Parathyroid adenoma (tissue), 2 donors: ENCODE data around the gene ACAP3.

ENCODE experiments used
- H2AFZ ChIP-seq: fragments of 300-600 bp; sonication (generic); one replicate; pipeline ENCODE4 v1.7.0; 2017; ENCODE audit warnings: antibody characterized with exemption, mild to moderate bottlenecking
- H3K27ac ChIP-seq: fragments of 300-600 bp; sonication (generic); one replicate; pipeline ENCODE4 v1.7.0; 2017
- H3K27me3 ChIP-seq: fragments of 300-600 bp; sonication (generic); one replicate; pipeline ENCODE4 v1.7.0; 2017; ENCODE audit warnings: low read length; ENCODE audit not compliant: control insufficient read depth, insufficient read depth
- H3K36me3 ChIP-seq: fragments of 300-600 bp; sonication (generic); one replicate; pipeline ENCODE4 v1.7.0; 2017; ENCODE audit warnings: low read length; ENCODE audit not compliant: control insufficient read depth, insufficient read depth
- H3K4me1 ChIP-seq: fragments of 300-600 bp; sonication (generic); one replicate; pipeline ENCODE4 v1.7.0; 2017; ENCODE audit warnings: control low read depth
- H3K4me2 ChIP-seq: fragments of 300-600 bp; sonication (generic); one replicate; pipeline ENCODE4 v1.7.0; 2017; ENCODE audit warnings: low read length
- H3K4me3 ChIP-seq: fragments of 300-600 bp; sonication (generic); one replicate; pipeline ENCODE4 v1.7.0; 2017; ENCODE audit warnings: low read depth, low read length
- H3K79me2 ChIP-seq: fragments of 300-600 bp; sonication (generic); one replicate; pipeline ENCODE4 v1.7.0; 2017; ENCODE audit warnings: control low read depth
- H3K9ac ChIP-seq: fragments of 300-600 bp; sonication (generic); one replicate; pipeline ENCODE4 v1.7.0; 2017; ENCODE audit warnings: mild to moderate bottlenecking
- H3K9me3 ChIP-seq: fragments of 300-600 bp; sonication (generic); one replicate; pipeline ENCODE4 v1.7.0; 2017; ENCODE audit warnings: low read length; ENCODE audit not compliant: control insufficient read depth
- TF ChIP-seq, protein P1 (sequence below): fragments of 300-600 bp; sonication (generic); IDR thresholded peaks from one replicate; pipeline ENCODE4 v1.7.0; 2017; ENCODE audit warnings: antibody characterized with exemption, mild to moderate bottlenecking
- donor health status: primary hyperparathyroidism.

ACAP3 gene

DNA sequence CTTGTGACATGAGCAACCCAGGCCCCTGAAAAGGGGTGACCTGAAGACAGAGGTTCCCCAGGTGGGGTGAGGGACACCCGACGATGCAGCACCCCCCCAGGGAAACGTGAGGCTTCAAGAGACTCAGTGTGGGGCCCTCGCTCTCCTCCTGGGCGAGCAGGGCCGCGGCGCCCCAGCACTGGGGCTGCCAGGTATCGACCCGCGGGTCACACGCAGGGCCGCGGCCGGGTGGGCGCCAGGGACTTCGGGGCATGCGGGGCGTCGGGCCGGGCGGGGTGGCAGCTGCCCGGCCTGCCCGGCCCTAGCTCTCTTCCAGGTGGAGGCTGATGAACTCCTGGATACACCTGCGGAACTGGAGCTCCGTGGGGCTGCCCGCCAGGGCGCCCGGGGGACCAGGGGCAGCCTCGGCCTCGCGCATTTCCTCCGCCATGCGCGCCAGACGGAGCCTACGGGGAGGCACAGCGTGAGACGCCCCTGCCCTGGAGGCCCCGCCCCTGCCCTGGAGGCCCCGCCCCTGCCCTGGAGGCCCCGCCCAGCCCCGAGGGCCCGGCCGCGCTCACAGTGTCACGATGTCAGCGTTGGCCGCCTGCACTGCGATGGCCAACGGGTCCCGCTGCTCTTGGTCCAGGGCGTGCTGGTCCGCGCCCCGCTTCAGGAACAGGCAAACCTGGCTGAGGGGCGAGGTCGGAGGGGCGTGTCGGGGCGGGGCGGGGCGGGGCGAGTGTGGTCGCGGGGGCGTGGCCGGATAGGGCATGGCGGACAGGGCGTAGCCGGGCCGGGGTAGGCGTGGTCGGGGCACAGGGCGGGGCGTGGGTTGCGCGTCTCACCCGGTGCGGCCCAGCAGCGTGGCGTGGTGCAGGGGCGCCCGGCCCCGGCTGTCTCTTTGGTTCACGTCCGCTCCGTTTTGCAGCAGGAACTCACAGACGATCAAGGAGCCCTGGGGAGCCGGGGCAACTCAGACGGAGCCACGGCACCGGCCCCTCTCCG lies 14.2 kb downstream of the ACAP3 start:
- Histone ChIP-seq H3K4me2 (no peak overlapping the region), H3K79me2 (no peaks in the 10 kb centered on the region), H3K9ac (no peak overlapping the region), H3K4me1 (no peaks in the 10 kb centered on the region), H3K36me3 (no peaks in the 10 kb centered on the region), H3K9me3 (no peaks in the 10 kb centered on the region), H3K27ac (no peak overlapping the region), H3K27me3 (no peaks in the 10 kb centered on the region), H2AFZ (no peak overlapping the region), H3K4me3 (no peak overlapping the region)
- TF ChIP-seq, protein P1, sequence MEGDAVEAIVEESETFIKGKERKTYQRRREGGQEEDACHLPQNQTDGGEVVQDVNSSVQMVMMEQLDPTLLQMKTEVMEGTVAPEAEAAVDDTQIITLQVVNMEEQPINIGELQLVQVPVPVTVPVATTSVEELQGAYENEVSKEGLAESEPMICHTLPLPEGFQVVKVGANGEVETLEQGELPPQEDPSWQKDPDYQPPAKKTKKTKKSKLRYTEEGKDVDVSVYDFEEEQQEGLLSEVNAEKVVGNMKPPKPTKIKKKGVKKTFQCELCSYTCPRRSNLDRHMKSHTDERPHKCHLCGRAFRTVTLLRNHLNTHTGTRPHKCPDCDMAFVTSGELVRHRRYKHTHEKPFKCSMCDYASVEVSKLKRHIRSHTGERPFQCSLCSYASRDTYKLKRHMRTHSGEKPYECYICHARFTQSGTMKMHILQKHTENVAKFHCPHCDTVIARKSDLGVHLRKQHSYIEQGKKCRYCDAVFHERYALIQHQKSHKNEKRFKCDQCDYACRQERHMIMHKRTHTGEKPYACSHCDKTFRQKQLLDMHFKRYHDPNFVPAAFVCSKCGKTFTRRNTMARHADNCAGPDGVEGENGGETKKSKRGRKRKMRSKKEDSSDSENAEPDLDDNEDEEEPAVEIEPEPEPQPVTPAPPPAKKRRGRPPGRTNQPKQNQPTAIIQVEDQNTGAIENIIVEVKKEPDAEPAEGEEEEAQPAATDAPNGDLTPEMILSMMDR, result no peak

DNA sequence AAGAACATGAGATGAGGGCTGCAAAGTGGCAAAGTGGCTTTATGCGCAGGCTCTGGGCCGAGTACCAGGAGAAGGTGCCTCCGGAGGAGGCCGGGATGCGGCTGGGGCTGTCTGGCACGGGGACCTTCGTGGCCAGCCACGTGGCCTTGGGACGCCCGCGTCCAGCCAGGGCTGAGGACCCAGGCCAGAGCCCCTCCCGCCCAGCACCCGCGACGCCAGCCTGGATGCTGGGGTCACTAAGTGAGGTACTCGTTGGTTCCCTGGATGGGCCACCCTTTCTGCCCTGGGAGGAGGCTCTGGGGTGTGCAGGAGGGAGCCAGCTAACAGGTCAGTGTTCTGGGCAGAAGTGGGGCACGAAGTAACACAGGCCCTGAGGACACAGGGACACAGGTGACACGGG lies 14.9 kb downstream of the ACAP3 start:
- Histone ChIP-seq H3K9ac (no peak overlapping the region), H2AFZ (no peak overlapping the region), H3K36me3 (no peaks in the 10 kb centered on the region), H3K4me3 (no peak overlapping the region), H3K79me2 (no peaks in the 10 kb centered on the region), H3K4me1 (no peaks in the 10 kb centered on the region), H3K27ac (no peak overlapping the region), H3K9me3 (no peaks in the 10 kb centered on the region), H3K27me3 (no peaks in the 10 kb centered on the region), H3K4me2 (no peak overlapping the region)
- TF ChIP-seq, protein P1, result no peak

DNA sequence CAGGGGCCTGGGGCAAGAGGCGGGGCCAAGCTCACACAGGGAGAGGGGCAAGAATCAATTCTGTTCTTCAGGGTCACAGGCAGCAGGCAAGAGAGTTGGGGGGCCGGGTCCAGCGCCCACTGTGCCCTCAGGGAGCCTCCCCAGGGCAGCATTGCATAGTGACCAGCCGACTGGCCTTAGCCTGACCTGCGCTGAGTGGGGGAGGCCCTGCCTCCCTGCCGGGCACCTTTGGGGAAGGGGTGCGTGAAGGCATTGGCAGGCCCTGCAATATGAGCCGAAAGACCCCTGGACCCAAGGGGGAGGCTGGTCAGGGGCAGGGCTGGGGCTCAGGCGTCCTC lies 15.3 kb downstream of the ACAP3 start:
- Histone ChIP-seq H3K9ac (no peak overlapping the region), H3K27me3 (no peaks in the 10 kb centered on the region)
- TF ChIP-seq, protein P1, result no peak

DNA sequence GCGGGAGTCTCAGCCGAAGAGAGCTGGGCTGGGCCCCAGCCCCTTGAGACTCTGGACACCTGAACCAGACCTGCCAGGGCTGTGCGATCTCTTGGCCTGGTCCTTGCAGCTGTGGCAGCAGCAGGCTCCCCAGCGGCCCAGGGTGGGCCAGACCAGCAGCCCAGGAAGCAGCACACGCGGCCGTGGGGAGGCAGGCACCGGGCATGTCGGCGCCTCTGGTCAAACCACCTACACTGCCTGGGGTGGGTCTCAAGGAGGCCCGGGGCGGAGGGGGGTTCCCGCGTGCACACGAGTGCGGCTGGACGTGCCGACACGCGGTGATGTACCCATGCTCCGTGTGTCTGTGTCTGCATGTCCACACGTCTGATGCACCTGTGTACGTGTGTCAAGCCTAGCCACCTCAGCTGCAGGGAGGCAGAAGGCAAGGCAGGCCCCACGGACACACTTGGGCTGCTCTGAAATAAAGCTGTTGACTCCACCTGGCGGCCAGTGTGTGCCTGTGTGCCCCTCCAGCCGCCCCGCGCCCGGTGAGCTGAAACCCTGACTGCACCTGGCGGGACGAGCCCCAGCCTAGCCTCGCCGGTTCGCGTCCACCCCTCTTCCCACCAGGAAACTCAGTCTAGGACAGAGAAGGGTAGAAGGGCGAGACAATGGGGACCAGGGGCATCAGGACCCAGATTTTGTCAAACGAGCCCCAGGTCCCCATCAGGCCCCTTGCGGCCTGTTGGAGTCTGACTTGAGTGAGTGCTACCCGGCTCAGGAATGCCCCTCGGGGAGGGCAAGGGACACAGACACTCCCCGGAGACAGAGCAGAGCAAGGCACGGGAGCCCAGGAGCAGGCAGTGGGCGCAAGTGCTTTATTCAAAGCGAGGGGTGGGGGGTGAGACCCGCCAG lies 15.9 kb downstream of the ACAP3 start:
- Histone ChIP-seq H2AFZ (no peak overlapping the region), H3K9me3 (no peaks in the 10 kb centered on the region), H3K4me2 (no peak overlapping the region), H3K27me3 (no peaks in the 10 kb centered on the region), H3K9ac (no peak overlapping the region), H3K4me3 (no peak overlapping the region), H3K4me1 (no peaks in the 10 kb centered on the region), H3K36me3 (no peaks in the 10 kb centered on the region), H3K27ac (no peak overlapping the region), H3K79me2 (no peaks in the 10 kb centered on the region)
- TF ChIP-seq, protein P1, result peak; percentile 55

More for the DNA sequence above, 15.3 kb downstream of the ACAP3 start:
- H3K36me3 ChIP-seq, result no peaks in the 10 kb centered on the region
- no peak overlapping the region for H3K27ac ChIP-seq
- H3K9me3 ChIP-seq, result no peaks in the 10 kb centered on the region
- H2AFZ ChIP-seq, result no peak overlapping the region
- no peak overlapping the region for H3K4me3 ChIP-seq
- H3K79me2 ChIP-seq, result no peaks in the 10 kb centered on the region
- H3K4me2 ChIP-seq, result no peak overlapping the region
- no peaks in the 10 kb centered on the region for H3K4me1 ChIP-seq
